WTC11 (cell line): ENCODE measurements around the gene SORCS2.

Experiments
- ATF6 ChIP-seq: sonication (generic); formaldehyde crosslinking; IDR thresholded peaks from 2 replicates; pipeline ENCODE4 v1.8.1; 2023; ENCODE audit warnings: mild to moderate bottlenecking, missing genetic modification reagents
- CREB1 ChIP-seq: sonication (generic); formaldehyde crosslinking; IDR thresholded peaks from 2 replicates; pipeline ENCODE4 v1.8.0; 2023; ENCODE audit warnings: mild to moderate bottlenecking, missing genetic modification reagents
- CTCF ChIP-seq: fragments of 200-600 bp; IDR thresholded peaks from 2 replicates; pipeline ENCODE4 v1.8.0; 2022; ENCODE audit warnings: antibody characterized with exemption
- RELA ChIP-seq: sonication (generic); formaldehyde crosslinking; IDR thresholded peaks from 2 replicates; pipeline ENCODE4 v1.8.1; 2022; ENCODE audit warnings: missing genetic modification reagents, mild to moderate bottlenecking, borderline replicate concordance

- no peak for TF ChIP-seq CREB1 (CRISPR knock-in tag)
- no peak for TF ChIP-seq CTCF
- no peak for TF ChIP-seq RELA (CRISPR knock-in tag)
- no peak for TF ChIP-seq ATF6 (CRISPR knock-in tag)
Observed at GRCh38 chr4:7540654-7541413, 348.5 kb downstream of the SORCS2 start.
